ENCODE data around the gene TFIP11. TPM values are rescaled to one million over a fixed set of nuclear protein-coding genes. Genes with fewer than 3 reads are reported as not detected.

Gene TFIP11
- total RNA-seq, 1 donor from 2014 or later: 11.6 TPM

DNA sequence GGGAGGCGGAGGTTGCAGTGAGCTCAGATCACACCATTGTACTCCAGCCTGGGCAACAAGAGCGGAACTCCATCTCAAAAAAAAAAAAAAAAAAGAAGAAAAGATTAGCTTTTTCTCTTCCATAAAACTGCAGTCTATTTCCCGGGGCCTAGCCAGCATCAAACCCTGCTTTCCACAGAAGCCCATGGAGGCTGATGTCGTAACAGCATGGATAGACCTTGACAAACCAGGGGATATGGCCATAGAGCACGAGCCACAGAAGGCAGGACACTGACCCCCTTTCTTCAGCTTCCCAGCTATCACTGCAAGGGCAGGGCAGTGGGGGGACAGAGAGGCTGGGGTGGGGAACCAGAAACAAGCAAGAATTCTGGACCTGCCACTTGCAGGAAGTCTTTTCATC is 50.2 kb downstream of the TFIP11 start:
- H3K4me1 ChIP-seq: no peaks in the 10 kb centered on the region
- H3K9me3 ChIP-seq: no peaks in the 10 kb centered on the region
- intact Hi-C loops (cut with DNase I): no loop called here
- H3K27me3 ChIP-seq: no peaks in the 10 kb centered on the region
- TF ChIP-seq, protein P1, sequence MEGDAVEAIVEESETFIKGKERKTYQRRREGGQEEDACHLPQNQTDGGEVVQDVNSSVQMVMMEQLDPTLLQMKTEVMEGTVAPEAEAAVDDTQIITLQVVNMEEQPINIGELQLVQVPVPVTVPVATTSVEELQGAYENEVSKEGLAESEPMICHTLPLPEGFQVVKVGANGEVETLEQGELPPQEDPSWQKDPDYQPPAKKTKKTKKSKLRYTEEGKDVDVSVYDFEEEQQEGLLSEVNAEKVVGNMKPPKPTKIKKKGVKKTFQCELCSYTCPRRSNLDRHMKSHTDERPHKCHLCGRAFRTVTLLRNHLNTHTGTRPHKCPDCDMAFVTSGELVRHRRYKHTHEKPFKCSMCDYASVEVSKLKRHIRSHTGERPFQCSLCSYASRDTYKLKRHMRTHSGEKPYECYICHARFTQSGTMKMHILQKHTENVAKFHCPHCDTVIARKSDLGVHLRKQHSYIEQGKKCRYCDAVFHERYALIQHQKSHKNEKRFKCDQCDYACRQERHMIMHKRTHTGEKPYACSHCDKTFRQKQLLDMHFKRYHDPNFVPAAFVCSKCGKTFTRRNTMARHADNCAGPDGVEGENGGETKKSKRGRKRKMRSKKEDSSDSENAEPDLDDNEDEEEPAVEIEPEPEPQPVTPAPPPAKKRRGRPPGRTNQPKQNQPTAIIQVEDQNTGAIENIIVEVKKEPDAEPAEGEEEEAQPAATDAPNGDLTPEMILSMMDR (IDR thresholded peaks at IDR 0.05): no peak
- peaks cover 53 to 72% of the 10 kb centered on the region in 2 donors for H3K36me3 ChIP-seq
- H3K27ac ChIP-seq: no peak overlapping the region
- DNase-seq (ENCODE audit: low spot score in 2 of 2): no peak
- H3K4me3 ChIP-seq: no peak overlapping the region

DNA sequence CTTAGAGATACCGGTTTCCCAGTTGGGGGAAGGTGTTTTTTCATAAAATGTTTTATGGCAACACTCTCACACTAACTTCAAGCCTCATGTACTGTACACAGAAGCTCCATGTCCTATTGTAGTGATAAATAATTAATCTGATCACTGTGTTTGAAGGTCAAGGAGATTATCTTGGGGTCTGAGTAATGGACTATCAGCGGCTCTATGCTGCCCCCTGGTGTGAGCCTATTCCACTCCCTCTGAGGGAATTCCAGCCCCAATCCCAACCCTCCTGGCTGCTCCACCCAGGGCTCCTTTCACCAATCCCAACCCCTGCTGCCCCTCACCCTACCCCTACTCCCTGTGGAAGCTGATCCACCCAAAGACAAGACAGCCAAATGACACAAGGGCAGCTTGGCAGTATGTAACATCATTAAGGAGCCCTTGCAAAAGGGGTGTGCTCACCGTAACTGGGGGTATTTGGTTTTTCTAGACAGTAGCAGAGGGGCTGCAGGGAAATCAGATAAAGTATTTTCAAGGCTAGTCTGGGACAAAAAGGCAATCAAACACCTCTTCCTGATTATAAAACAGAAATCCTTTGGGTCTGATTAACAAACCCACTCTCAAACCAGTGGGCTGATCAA is 51.0 kb downstream of the TFIP11 start:
- H3K36me3 ChIP-seq: peaks cover 45 to 68% of the 10 kb centered on the region in 2 donors
- intact Hi-C loops (cut with DNase I): loop anchor here (2.0 kb wide), 1 partner anchor 62 kb away; no protein-coding TSS in a partner anchor
- H3K9me3 ChIP-seq: no peaks in the 10 kb centered on the region
- H3K27me3 ChIP-seq: no peaks in the 10 kb centered on the region
- no peak overlapping the region for H3K4me3 ChIP-seq
- no peak overlapping the region for H3K27ac ChIP-seq
- TF ChIP-seq, protein P1 (IDR thresholded peaks at IDR 0.05): peak; percentile 23 to 66 (median 40)
- H3K4me1 ChIP-seq: no peaks in the 10 kb centered on the region
- DNase-seq (ENCODE audit: low spot score in 2 of 2): no peak

DNA sequence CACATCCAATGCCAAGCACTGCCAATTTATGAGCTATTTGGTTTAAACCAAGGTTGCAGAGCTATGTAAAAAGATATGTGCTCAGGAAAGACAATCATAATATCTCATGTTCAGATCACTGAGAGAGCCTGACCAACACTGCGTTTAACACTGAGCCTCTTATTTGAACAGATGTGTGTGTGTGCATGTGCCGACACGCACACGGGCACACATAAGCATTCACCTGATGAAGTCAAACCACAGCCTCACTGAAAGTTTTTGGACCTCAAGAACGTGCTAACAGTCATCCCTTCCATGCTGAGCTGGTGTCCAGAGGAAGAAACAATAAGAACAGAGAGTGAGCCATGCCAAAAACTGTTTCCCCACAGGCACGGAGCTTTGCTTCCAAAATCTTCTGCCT is 52.1 kb downstream of the TFIP11 start:
- TF ChIP-seq, protein P1 (IDR thresholded peaks at IDR 0.05): no peak
- no peaks in the 10 kb centered on the region for H3K4me1 ChIP-seq
- no peak overlapping the region for H3K4me3 ChIP-seq
- H3K9me3 ChIP-seq: no peaks in the 10 kb centered on the region
- intact Hi-C loops (cut with DNase I): loop anchor here (2.0 kb wide), 1 partner anchor 61 kb away; no protein-coding TSS in a partner anchor
- DNase-seq (ENCODE audit: low spot score in 2 of 2): no peak
- peaks cover 46 to 66% of the 10 kb centered on the region in 2 donors for H3K36me3 ChIP-seq
- H3K27ac ChIP-seq: no peak overlapping the region
- no peaks in the 10 kb centered on the region for H3K27me3 ChIP-seq

DNA sequence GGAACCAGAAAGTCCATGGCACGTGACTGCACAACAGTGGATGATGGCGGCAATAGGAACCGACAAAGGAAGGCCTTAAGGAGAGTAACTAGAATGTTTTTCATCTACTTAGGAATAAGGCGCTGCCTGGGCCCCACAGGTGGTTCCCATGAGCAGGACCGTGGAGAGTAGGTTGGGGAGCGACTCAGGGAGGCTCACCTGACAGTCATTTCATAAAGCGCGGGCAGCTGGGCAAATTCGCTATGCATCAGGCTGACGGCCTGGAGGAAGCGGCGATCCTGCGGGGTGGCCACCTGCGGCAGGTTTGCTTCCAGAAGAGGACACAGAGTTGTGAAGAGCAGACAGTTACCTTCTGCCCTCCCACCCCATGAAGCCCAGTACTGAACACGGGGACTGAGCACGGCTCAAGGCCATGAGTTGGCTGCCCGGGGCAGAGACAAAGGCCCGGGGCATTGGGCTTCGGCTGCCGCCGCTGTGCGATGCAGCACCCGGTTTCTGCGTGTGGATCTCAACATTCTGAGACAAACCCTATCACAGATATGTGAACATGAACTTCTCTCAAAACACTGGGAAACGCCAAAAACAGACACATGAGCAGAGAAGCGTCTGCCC is 54.5 kb downstream of the TFIP11 start:
- peaks cover 41 to 57% of the 10 kb centered on the region in 2 donors for H3K36me3 ChIP-seq
- H3K9me3 ChIP-seq: no peaks in the 10 kb centered on the region
- no peaks in the 10 kb centered on the region for H3K4me1 ChIP-seq
- intact Hi-C loops (cut with DNase I): no loop called here
- no peak for DNase-seq (ENCODE audit: low spot score in 2 of 2)
- no peaks in the 10 kb centered on the region for H3K27me3 ChIP-seq
- H3K27ac ChIP-seq: no peak overlapping the region
- TF ChIP-seq, protein P1 (IDR thresholded peaks at IDR 0.05): no peak
- no peak overlapping the region for H3K4me3 ChIP-seq

DNA sequence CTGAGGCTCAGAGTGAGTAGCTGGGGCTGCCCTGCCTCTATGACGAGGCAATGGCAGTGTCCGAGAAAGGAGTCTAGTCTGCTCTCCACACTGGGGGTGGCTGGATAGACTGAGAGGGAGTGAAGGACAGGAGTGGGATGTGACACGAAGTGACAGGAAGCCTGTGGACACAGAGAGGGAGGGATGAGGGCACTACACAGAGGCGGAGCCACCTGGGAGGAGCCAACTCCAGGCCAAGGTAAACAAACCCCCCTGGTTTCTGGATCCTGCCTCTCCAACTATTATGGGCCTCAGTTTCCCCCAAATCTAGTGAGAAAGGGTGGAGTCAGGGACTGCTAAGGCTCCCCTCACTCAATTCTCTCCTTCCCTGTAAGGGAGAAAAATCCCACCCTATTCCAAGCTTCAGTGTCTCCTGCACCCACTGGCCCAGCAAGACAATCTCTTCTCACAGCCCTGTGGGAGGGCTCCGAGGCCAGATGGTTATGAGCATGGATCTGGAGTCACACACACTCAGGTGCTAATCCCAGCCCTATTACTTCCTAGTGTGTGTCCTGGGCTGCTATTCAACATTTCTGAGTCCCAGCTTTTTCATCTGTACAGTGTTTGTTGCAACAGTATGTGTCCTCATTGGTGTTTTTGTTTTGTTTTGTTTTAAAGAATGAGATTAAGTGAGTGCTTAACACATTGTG is 58.3 kb downstream of the TFIP11 start:
- Histone ChIP-seq H3K9me3 (no peaks in the 10 kb centered on the region), H3K27me3 (no peaks in the 10 kb centered on the region), H3K4me1 (no peaks in the 10 kb centered on the region), H3K27ac (no peak overlapping the region), H3K4me3 (no peak overlapping the region), H3K36me3 (peaks cover 46 to 65% of the 10 kb centered on the region in 2 donors)
- no peak for DNase-seq (ENCODE audit: low spot score in 2 of 2)
- TF ChIP-seq, protein P1 (IDR thresholded peaks at IDR 0.05): no peak
- intact Hi-C loops (cut with DNase I): no loop called here
